Liver (tissue), 9 donors: ENCODE data around the gene ZNF630. TPM values are rescaled to one million over a fixed set of nuclear protein-coding genes. Genes with fewer than 3 reads are reported as not detected.

ENCODE experiments used
- DNase-seq: peaks from one replicate; pipeline ENCODE4 v3.0.0-alpha.2; 2017; ENCODE audit warnings: low spot score
- H3K27ac ChIP-seq, 2 donors: one replicate each; pipeline ENCODE4 v1.7.0; 2013; ENCODE audit warnings: inconsistent platforms in 2 of 2, low read length in 2 of 2, control low read depth in 1 of 2, low read depth in 1 of 2, mild to moderate bottlenecking in 1 of 2
- H3K27me3 ChIP-seq, 4 donors: one replicate each; pipeline versions ENCODE4 v1.6.1 to v1.7.0; 2013; ENCODE audit warnings: low read length in 3 of 4, inconsistent platforms in 1 of 4, mild to moderate bottlenecking in 1 of 4, moderate library complexity in 1 of 4; ENCODE audit not compliant: control insufficient read depth in 4 of 4, insufficient read depth in 4 of 4
- H3K36me3 ChIP-seq, 4 donors: one replicate each; pipeline versions ENCODE4 v1.6.1 to v1.7.0; 2013; ENCODE audit warnings: low read length in 3 of 4, mild to moderate bottlenecking in 3 of 4, low read depth in 1 of 4, moderate library complexity in 1 of 4; ENCODE audit not compliant: control insufficient read depth in 4 of 4, insufficient read depth in 3 of 4
- H3K4me1 ChIP-seq, 4 donors: one replicate each; pipeline versions ENCODE4 v1.6.1 to v1.7.0; 2013; ENCODE audit warnings: low read length in 3 of 4, mild to moderate bottlenecking in 3 of 4, moderate library complexity in 1 of 4; ENCODE audit not compliant: control insufficient read depth in 4 of 4, insufficient read depth in 4 of 4
- H3K4me3 ChIP-seq, 3 donors: one replicate each; pipeline versions ENCODE4 v1.6.1 to v1.7.0; 2013; ENCODE audit warnings: low read length in 3 of 3, control low read depth in 1 of 3, low read depth in 1 of 3, mild to moderate bottlenecking in 1 of 3
- H3K9ac ChIP-seq, 2 donors: one replicate each; pipeline ENCODE4 v1.7.0; 2013; ENCODE audit warnings: low read length in 2 of 2, mild to moderate bottlenecking in 2 of 2, moderate library complexity in 2 of 2, control low read depth in 1 of 2, low read depth in 1 of 2
- H3K9me3 ChIP-seq, 4 donors: one replicate each; pipeline versions ENCODE4 v1.6.1 to v1.7.0; 2013; ENCODE audit warnings: low read length in 3 of 4; ENCODE audit not compliant: control insufficient read depth in 4 of 4
- EGR1 ChIP-seq, 2 donors: IDR thresholded peaks; 2 replicates each; pipeline ENCODE4 v1.6.1; 2016 to 2018; ENCODE audit warnings: antibody characterized with exemption in 2 of 2, low read depth in 2 of 2
- FOXA1 ChIP-seq: IDR thresholded peaks from 2 replicates; pipeline ENCODE4 v1.6.1; 2016; ENCODE audit warnings: antibody characterized with exemption
- FOXA2 ChIP-seq: IDR thresholded peaks from 2 replicates; pipeline ENCODE4 v1.6.1; 2016; ENCODE audit warnings: antibody characterized with exemption
- GABPA ChIP-seq, 2 donors: IDR thresholded peaks in 1 of 2; conservative IDR thresholded peaks in 1 of 2; 2 replicates each; pipeline ENCODE4 v1.6.1; 2016; ENCODE audit warnings: antibody characterized with exemption in 2 of 2, mild to moderate bottlenecking in 1 of 2, moderate library complexity in 1 of 2
- HNF4A ChIP-seq, 2 donors: conservative IDR thresholded peaks; 2 replicates each; pipeline ENCODE4 v1.6.1; 2016; ENCODE audit warnings: antibody characterized with exemption in 2 of 2, mild to moderate bottlenecking in 2 of 2
- HNF4G ChIP-seq: IDR thresholded peaks from 2 replicates; pipeline ENCODE4 v1.6.1; 2016; ENCODE audit warnings: antibody characterized with exemption
- JUND ChIP-seq, 2 donors: IDR thresholded peaks; 2 replicates each; pipeline ENCODE4 v1.6.1; 2016; ENCODE audit warnings: antibody characterized with exemption in 2 of 2
- NR2F2 ChIP-seq: IDR thresholded peaks from 2 replicates; pipeline ENCODE4 v1.6.1; 2016; ENCODE audit warnings: antibody characterized with exemption
- RAD21 ChIP-seq, 2 donors: IDR thresholded peaks; 2 replicates each; pipeline ENCODE4 v1.6.1; 2016; ENCODE audit warnings: antibody characterized with exemption in 2 of 2, mild to moderate bottlenecking in 2 of 2
- RXRA ChIP-seq, 2 donors: IDR thresholded peaks; 2 replicates each; pipeline ENCODE4 v1.6.1; 2017 to 2018; ENCODE audit warnings: antibody characterized with exemption in 2 of 2, mild to moderate bottlenecking in 1 of 2
- SP1 ChIP-seq: IDR thresholded peaks from 2 replicates; pipeline ENCODE4 v1.6.1; 2018; ENCODE audit warnings: antibody characterized with exemption, mild to moderate bottlenecking
- TAF1 ChIP-seq: conservative IDR thresholded peaks from 2 replicates; pipeline ENCODE4 v1.6.1; 2016; ENCODE audit warnings: antibody characterized with exemption, mild to moderate bottlenecking
- YY1 ChIP-seq: IDR thresholded peaks from 2 replicates; pipeline ENCODE4 v1.6.1; 2016; ENCODE audit warnings: antibody characterized with exemption, mild to moderate bottlenecking
- ZBTB33 ChIP-seq: IDR thresholded peaks from 2 replicates; pipeline ENCODE4 v1.6.1; 2016; ENCODE audit warnings: antibody characterized with exemption
- WGBS: extraction: QIAGEN DNeasy Blood & Tissue Kit; methylation state at CpG from one replicate; pipeline ENCODE4 v1.1.7; 2013; 5-methylcytosine and 5-hydroxymethylcytosine counted together
- polyA plus RNA-seq, 2 donors: library from polyadenylated mRNA; stranded (reverse) in 1 of 2; unstranded in 1 of 2; fragments of 200-250 nt in 1 of 2; fragments of >200 nt in 1 of 2; fragmentation: Nextera tagmentation in 1 of 2; extraction: Ambion mirVana in 1 of 2; gene quantifications; one replicate each; pipeline versions ENCODE4 v1.2.1 to v1.2.3, GENCODE V29; 2013 to 2015
- total RNA-seq, 2 donors: library from RNA; depleted of rRNA; stranded (reverse); fragments of >200 nt; gene quantifications; one replicate each; pipeline ENCODE4 v1.2.3, GENCODE V29; 2014
- TF ChIP-seq, protein P1 (sequence below): IDR thresholded peaks from 2 replicates; pipeline ENCODE4 v1.6.1; 2016; ENCODE audit warnings: antibody characterized with exemption
- TF ChIP-seq, protein P2 (sequence below): fragments of 150-350 bp; IDR thresholded peaks from 2 replicates; pipeline ENCODE4 v1.5.1; 2017; ENCODE audit warnings: improper control_type of control experiment, low read depth, low read length; ENCODE audit not compliant: missing input control
- TF ChIP-seq, protein P3 (sequence below): IDR thresholded peaks from 2 replicates; pipeline ENCODE4 v1.6.1; 2016; ENCODE audit warnings: antibody characterized with exemption, mild to moderate bottlenecking
- TF ChIP-seq, protein P4 (sequence below): IDR thresholded peaks from 2 replicates; pipeline ENCODE4 v1.6.1; 2016; ENCODE audit warnings: antibody characterized with exemption
- donor health status: healthy.
- donor health status: healthy.
- donor health status: healthy.
- donor health status: healthy.
- donor health status: healthy.

Gene ZNF630
- total and polyA plus RNA-seq, 4 donors, result 0.30 to 0.79 (median 0.70) TPM

DNA sequence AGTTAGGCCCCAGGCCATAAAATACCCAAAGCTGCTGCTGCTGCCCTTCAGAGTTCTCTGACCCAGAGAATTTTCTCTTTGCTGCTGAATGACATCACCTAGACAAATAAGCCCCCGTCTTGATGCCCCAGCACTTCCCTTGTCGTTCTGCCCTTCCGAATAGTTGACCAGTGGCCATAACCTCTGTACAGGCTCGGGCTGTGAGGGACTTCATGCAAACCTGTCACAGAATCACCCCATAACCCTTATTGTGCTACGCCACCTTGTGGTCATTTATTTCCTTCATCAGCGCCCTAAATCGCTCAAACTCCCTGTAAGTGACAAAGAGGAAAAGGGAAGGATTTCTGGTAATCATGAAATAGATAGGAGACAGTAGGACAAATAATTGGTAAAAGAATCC, 45.9 kb downstream of the ZNF630 start:
- Histone ChIP-seq H3K27ac (no peak overlapping the region), H3K9ac (no peak overlapping the region), H3K9me3 (peaks cover 0 to 2% (median 0%) of the 10 kb centered on the region in 4 donors), H3K4me1 (peaks cover 0 to 4% (median under 1%) of the 10 kb centered on the region in 4 donors), H3K36me3 (no peaks in the 10 kb centered on the region), H3K4me3 (no peak overlapping the region), H3K27me3 (no peaks in the 10 kb centered on the region)
- WGBS, result under 1% methylated on average over 7 of the region's 7 CpGs
- TF ChIP-seq FOXA1 (no peak), SP1 (no peak), RAD21 (IDR thresholded peaks at IDR 0.05) (peak; percentile 81 to 93), HNF4A (conservative IDR thresholded peaks at IDR 0.05) (no peak), FOXA2 (no peak), JUND (IDR thresholded peaks at IDR 0.05) (no peak), YY1 (no peak), GABPA (IDR thresholded peaks at IDR 0.05 in 1 of 2, conservative IDR thresholded peaks at IDR 0.05 in 1 of 2) (no peak), RXRA (IDR thresholded peaks at IDR 0.05) (peak in 1 of 2 donors; percentile 41), TAF1 (no peak), HNF4G (no peak), ZBTB33 (no peak), NR2F2 (peak; percentile 32), EGR1 (IDR thresholded peaks at IDR 0.05; ENCODE audit: low read depth in 2 of 2) (no peak)
- TF ChIP-seq, protein P1, sequence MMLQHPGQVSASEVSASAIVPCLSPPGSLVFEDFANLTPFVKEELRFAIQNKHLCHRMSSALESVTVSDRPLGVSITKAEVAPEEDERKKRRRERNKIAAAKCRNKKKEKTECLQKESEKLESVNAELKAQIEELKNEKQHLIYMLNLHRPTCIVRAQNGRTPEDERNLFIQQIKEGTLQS, result no peak
- TF ChIP-seq, protein P2, sequence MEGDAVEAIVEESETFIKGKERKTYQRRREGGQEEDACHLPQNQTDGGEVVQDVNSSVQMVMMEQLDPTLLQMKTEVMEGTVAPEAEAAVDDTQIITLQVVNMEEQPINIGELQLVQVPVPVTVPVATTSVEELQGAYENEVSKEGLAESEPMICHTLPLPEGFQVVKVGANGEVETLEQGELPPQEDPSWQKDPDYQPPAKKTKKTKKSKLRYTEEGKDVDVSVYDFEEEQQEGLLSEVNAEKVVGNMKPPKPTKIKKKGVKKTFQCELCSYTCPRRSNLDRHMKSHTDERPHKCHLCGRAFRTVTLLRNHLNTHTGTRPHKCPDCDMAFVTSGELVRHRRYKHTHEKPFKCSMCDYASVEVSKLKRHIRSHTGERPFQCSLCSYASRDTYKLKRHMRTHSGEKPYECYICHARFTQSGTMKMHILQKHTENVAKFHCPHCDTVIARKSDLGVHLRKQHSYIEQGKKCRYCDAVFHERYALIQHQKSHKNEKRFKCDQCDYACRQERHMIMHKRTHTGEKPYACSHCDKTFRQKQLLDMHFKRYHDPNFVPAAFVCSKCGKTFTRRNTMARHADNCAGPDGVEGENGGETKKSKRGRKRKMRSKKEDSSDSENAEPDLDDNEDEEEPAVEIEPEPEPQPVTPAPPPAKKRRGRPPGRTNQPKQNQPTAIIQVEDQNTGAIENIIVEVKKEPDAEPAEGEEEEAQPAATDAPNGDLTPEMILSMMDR, result peak; percentile 59
- TF ChIP-seq, protein P3, sequence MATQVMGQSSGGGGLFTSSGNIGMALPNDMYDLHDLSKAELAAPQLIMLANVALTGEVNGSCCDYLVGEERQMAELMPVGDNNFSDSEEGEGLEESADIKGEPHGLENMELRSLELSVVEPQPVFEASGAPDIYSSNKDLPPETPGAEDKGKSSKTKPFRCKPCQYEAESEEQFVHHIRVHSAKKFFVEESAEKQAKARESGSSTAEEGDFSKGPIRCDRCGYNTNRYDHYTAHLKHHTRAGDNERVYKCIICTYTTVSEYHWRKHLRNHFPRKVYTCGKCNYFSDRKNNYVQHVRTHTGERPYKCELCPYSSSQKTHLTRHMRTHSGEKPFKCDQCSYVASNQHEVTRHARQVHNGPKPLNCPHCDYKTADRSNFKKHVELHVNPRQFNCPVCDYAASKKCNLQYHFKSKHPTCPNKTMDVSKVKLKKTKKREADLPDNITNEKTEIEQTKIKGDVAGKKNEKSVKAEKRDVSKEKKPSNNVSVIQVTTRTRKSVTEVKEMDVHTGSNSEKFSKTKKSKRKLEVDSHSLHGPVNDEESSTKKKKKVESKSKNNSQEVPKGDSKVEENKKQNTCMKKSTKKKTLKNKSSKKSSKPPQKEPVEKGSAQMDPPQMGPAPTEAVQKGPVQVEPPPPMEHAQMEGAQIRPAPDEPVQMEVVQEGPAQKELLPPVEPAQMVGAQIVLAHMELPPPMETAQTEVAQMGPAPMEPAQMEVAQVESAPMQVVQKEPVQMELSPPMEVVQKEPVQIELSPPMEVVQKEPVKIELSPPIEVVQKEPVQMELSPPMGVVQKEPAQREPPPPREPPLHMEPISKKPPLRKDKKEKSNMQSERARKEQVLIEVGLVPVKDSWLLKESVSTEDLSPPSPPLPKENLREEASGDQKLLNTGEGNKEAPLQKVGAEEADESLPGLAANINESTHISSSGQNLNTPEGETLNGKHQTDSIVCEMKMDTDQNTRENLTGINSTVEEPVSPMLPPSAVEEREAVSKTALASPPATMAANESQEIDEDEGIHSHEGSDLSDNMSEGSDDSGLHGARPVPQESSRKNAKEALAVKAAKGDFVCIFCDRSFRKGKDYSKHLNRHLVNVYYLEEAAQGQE, result no peak
- DNase-seq, result peak; percentile 40

DNA sequence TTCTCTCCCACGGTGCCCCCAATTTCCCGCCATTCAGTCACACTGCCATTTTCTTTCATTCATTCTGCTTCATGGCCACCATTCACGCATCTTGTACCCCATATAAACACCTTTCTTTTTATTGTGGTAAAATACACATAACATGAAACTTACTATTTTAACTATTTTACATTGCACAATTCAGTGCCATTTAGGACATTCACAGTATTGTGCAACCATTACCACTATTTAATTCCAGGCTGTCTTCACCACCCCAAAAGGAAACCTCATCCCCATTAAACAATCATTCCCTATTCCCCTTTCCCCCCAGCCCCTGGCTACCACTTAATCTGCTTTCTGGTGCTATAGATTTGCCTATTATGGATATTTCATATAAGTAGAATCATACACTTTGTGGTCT, 48.7 kb downstream of the ZNF630 start:
- Histone ChIP-seq H3K9me3 (peaks cover 0 to 2% (median 0%) of the 10 kb centered on the region in 4 donors), H3K4me3 (no peak overlapping the region), H3K27me3 (no peaks in the 10 kb centered on the region), H3K36me3 (no peaks in the 10 kb centered on the region), H3K9ac (no peak overlapping the region), H3K4me1 (peaks cover 0 to 4% (median under 1%) of the 10 kb centered on the region in 4 donors), H3K27ac (no peak overlapping the region)
- DNase-seq, result no peak
- WGBS, result 97% methylated on average over 3 of the region's 3 CpGs
- TF ChIP-seq HNF4A (conservative IDR thresholded peaks at IDR 0.05) (no peak), YY1 (no peak), JUND (IDR thresholded peaks at IDR 0.05) (no peak), HNF4G (no peak), FOXA2 (no peak), ZBTB33 (no peak), FOXA1 (no peak), EGR1 (IDR thresholded peaks at IDR 0.05; ENCODE audit: low read depth in 2 of 2) (no peak), RXRA (IDR thresholded peaks at IDR 0.05) (no peak), NR2F2 (no peak), SP1 (no peak), RAD21 (IDR thresholded peaks at IDR 0.05) (no peak), GABPA (IDR thresholded peaks at IDR 0.05 in 1 of 2, conservative IDR thresholded peaks at IDR 0.05 in 1 of 2) (no peak)
- TF ChIP-seq, protein P4, sequence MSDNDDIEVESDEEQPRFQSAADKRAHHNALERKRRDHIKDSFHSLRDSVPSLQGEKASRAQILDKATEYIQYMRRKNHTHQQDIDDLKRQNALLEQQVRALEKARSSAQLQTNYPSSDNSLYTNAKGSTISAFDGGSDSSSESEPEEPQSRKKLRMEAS, result no peak
- TF ChIP-seq, protein P1, result no peak
